ENCODE results near the gene SMIM9.

SMIM9 gene

GRCh38 chrX:154800478-154801210 lies 33.8 kb downstream of the SMIM9 start:
- Histone ChIP-seq H3K79me2 (ENCODE audit: low read length) (peaks cover 32% of the 10 kb centered on the region; the same call in 1 of the 2 replicates), H4K20me1 (ENCODE audit: insufficient read depth, low read length) (no peaks in the 10 kb centered on the region), H3K9me2 (replicated peaks; ENCODE audit: insufficient read depth, low read length) (no peaks in the 10 kb centered on the region), H3K36me3 (replicated peaks; ENCODE audit: insufficient read depth, low read length) (no peaks in the 10 kb centered on the region), H3K9ac (ENCODE audit: low read length) (no peak overlapping the region), H3K4me2 (ENCODE audit: low read depth, low read length) (no peak overlapping the region), H3F3A (ENCODE audit: insufficient read depth, low read length) (no peaks in the 10 kb centered on the region), H3K4me3 (ENCODE audit: low read length) (no peak overlapping the region), H3K9me3 (replicated peaks; ENCODE audit: insufficient read depth, low read length) (no peaks in the 10 kb centered on the region), H3K27me3 (replicated peaks; ENCODE audit: insufficient read depth, low read length) (no peaks in the 10 kb centered on the region), H3K4me1 (ENCODE audit: low read length) (no peaks in the 10 kb centered on the region; the same call in 1 of the 2 replicates), H2AFZ (ENCODE audit: low read length) (no peak overlapping the region), H3K27ac (ENCODE audit: low read length) (no peak overlapping the region)
- TF ChIP-seq EZH2phosphoT487 (IDR thresholded peaks at IDR 0.05; ENCODE audit: low read length) (no peak), EZH2 (optimal IDR thresholded peaks at IDR 0.05; ENCODE audit: low read depth, low read length) (no peak), CTCF (IDR thresholded peaks at IDR 0.05; ENCODE audit: low read length) (no peak)
- DNase-seq, result no peak

GRCh38 chrX:154799556-154800348 lies 34.7 kb downstream of the SMIM9 start:
- Histone ChIP-seq H3K36me3 (replicated peaks; ENCODE audit: insufficient read depth, low read length) (no peaks in the 10 kb centered on the region), H2AFZ (ENCODE audit: low read length) (no peak overlapping the region), H3K9ac (ENCODE audit: low read length) (no peak overlapping the region), H3K4me2 (ENCODE audit: low read depth, low read length) (no peak overlapping the region), H3K27ac (ENCODE audit: low read length) (no peak overlapping the region), H3K79me2 (ENCODE audit: low read length) (peaks cover 28% of the 10 kb centered on the region; the same call in 1 of the 2 replicates), H4K20me1 (ENCODE audit: insufficient read depth, low read length) (no peaks in the 10 kb centered on the region), H3K4me3 (ENCODE audit: low read length) (no peak overlapping the region), H3K4me1 (ENCODE audit: low read length) (peaks cover 4% of the 10 kb centered on the region; the same call in 1 of the 2 replicates), H3K27me3 (replicated peaks; ENCODE audit: insufficient read depth, low read length) (no peaks in the 10 kb centered on the region), H3K9me3 (replicated peaks; ENCODE audit: insufficient read depth, low read length) (no peaks in the 10 kb centered on the region), H3K9me2 (replicated peaks; ENCODE audit: insufficient read depth, low read length) (no peaks in the 10 kb centered on the region), H3F3A (ENCODE audit: insufficient read depth, low read length) (no peaks in the 10 kb centered on the region)
- no peak for DNase-seq
- no peak for TF ChIP-seq EZH2phosphoT487 (IDR thresholded peaks at IDR 0.05; ENCODE audit: low read length)
- TF ChIP-seq EZH2 (optimal IDR thresholded peaks at IDR 0.05; ENCODE audit: low read depth, low read length), result no peak
- no peak for TF ChIP-seq CTCF (IDR thresholded peaks at IDR 0.05; ENCODE audit: low read length)

- Histone ChIP-seq H3K36me3 (replicated peaks; ENCODE audit: insufficient read depth, low read length) (no peaks in the 10 kb centered on the region), H3K9me2 (replicated peaks; ENCODE audit: insufficient read depth, low read length) (no peaks in the 10 kb centered on the region), H3K9ac (ENCODE audit: low read length) (no peak overlapping the region), H4K20me1 (ENCODE audit: insufficient read depth, low read length) (no peaks in the 10 kb centered on the region), H3K27ac (ENCODE audit: low read length) (no peak overlapping the region), H3F3A (ENCODE audit: insufficient read depth, low read length) (no peaks in the 10 kb centered on the region), H3K4me1 (ENCODE audit: low read length) (0 out of 2 replicates have a peak, but pooled peaks cover 5% of the 10 kb centered on the region), H2AFZ (ENCODE audit: low read length) (no peak overlapping the region), H3K4me3 (ENCODE audit: low read length) (no peak overlapping the region), H3K27me3 (replicated peaks; ENCODE audit: insufficient read depth, low read length) (no peaks in the 10 kb centered on the region), H3K79me2 (ENCODE audit: low read length) (peaks cover 17% of the 10 kb centered on the region; the same call in 1 of the 2 replicates), H3K9me3 (replicated peaks; ENCODE audit: insufficient read depth, low read length) (no peaks in the 10 kb centered on the region), H3K4me2 (ENCODE audit: low read depth, low read length) (no peak overlapping the region)
- DNase-seq, result no peak
- TF ChIP-seq CTCF (IDR thresholded peaks at IDR 0.05; ENCODE audit: low read length) (no peak), EZH2phosphoT487 (IDR thresholded peaks at IDR 0.05; ENCODE audit: low read length) (no peak), EZH2 (optimal IDR thresholded peaks at IDR 0.05; ENCODE audit: low read depth, low read length) (no peak)
Observed at GRCh38 chrX:154797006-154797405, 37.5 kb downstream of the SMIM9 start.

Data from MM.1S (cell line).